Measurements from ENCODE around the gene IQCH. TPM values are rescaled to one million over a fixed set of nuclear protein-coding genes. Genes with fewer than 3 reads are reported as not detected.

IQCH gene
- total RNA-seq, 1 experiment from 2014 or later: 1.1 TPM

GRCh38 chr15:67481680-67482079 lies 227.1 kb downstream of the IQCH start:
- no peak overlapping the region for H3K27ac Mint-ChIP-seq
- Histone ChIP-seq H4K91ac (ENCODE audit: insufficient read length, low read depth, low read length) (no peak overlapping the region), H2AFZ (ENCODE audit: low read length) (no peak overlapping the region), H4K5ac (ENCODE audit: insufficient read length, low read depth, low read length) (no peak overlapping the region), H4K20me1 (ENCODE audit: control insufficient read depth, insufficient read depth, insufficient read length) (no peaks in the 10 kb centered on the region), H3K27me3 (ENCODE audit: insufficient read depth, low read length) (no peaks in the 10 kb centered on the region), H3K4ac (ENCODE audit: low read depth, low read length) (no peak overlapping the region), H2BK20ac (ENCODE audit: low read depth, low read length, poor library complexity, severe bottlenecking) (no peak overlapping the region), H2BK5ac (ENCODE audit: insufficient read length, low read length) (no peak overlapping the region), H3K79me2 (ENCODE audit: insufficient read depth, low read length) (no peaks in the 10 kb centered on the region), H3K9me3 (ENCODE audit: control insufficient read depth, low read depth, low read length) (no peaks in the 10 kb centered on the region), H3K23ac (ENCODE audit: insufficient read length, low read depth, low read length) (no peak overlapping the region), H3K14ac (ENCODE audit: insufficient read depth, low read length) (no peak overlapping the region), H2BK12ac (ENCODE audit: insufficient read length, low read depth, low read length) (no peak overlapping the region), H3K18ac (ENCODE audit: insufficient read length, low read depth, low read length) (no peak overlapping the region), H3K4me1 (ENCODE audit: insufficient read depth, low read length) (peaks cover 5% of the 10 kb centered on the region; the same call in 1 of the 2 replicates), H2BK120ac (ENCODE audit: low read depth, low read length, poor library complexity, severe bottlenecking) (no peak overlapping the region), H3K4me2 (ENCODE audit: insufficient read depth, insufficient read length, low read length) (no peak overlapping the region), H3T11ph (ENCODE audit: low read length) (no peak overlapping the region), H3K27ac (ENCODE audit: insufficient read length, low read depth, low read length) (no peak overlapping the region), H3K23me2 (ENCODE audit: insufficient read length, low read depth, low read length, poor library complexity, severe bottlenecking) (no peaks in the 10 kb centered on the region), H3K79me1 (ENCODE audit: insufficient read depth, low read depth, low read length, poor library complexity, severe bottlenecking) (no peaks in the 10 kb centered on the region), H2AK5ac (ENCODE audit: insufficient read length, low read length) (no peak overlapping the region), H3K9ac (ENCODE audit: extremely low read depth, insufficient read length, low read length) (no peak overlapping the region), H3K56ac (ENCODE audit: insufficient read length, low read depth, low read length) (no peak overlapping the region), H2BK15ac (ENCODE audit: low read depth, low read length) (no peak overlapping the region), H4K8ac (replicated peaks; ENCODE audit: insufficient read length, low read depth, low read length) (no peak overlapping the region)
- H3K27me3 Mint-ChIP-seq (ENCODE audit: low read depth): peaks cover 3% of the 10 kb centered on the region
- peaks cover 0 to 5% of the 10 kb centered on the region in 2 experiments; a peak in 1 of 5 replicates for H3K9me3 Mint-ChIP-seq
- peaks cover 0 to 3% of the 10 kb centered on the region in 2 experiments; a peak in 1 of 4 replicates for H3K4me1 Mint-ChIP-seq
- no peak overlapping the region for H3K4me3 Mint-ChIP-seq
- WGBS (ENCODE audit: extremely low coverage, insufficient read length, low lambda C conversion rate): no CpG with 5 or more reads among the region's 2 CpGs
- TF ChIP-seq, protein P1, sequence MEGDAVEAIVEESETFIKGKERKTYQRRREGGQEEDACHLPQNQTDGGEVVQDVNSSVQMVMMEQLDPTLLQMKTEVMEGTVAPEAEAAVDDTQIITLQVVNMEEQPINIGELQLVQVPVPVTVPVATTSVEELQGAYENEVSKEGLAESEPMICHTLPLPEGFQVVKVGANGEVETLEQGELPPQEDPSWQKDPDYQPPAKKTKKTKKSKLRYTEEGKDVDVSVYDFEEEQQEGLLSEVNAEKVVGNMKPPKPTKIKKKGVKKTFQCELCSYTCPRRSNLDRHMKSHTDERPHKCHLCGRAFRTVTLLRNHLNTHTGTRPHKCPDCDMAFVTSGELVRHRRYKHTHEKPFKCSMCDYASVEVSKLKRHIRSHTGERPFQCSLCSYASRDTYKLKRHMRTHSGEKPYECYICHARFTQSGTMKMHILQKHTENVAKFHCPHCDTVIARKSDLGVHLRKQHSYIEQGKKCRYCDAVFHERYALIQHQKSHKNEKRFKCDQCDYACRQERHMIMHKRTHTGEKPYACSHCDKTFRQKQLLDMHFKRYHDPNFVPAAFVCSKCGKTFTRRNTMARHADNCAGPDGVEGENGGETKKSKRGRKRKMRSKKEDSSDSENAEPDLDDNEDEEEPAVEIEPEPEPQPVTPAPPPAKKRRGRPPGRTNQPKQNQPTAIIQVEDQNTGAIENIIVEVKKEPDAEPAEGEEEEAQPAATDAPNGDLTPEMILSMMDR (conservative IDR thresholded peaks at IDR 0.05): no peak
- H3K36me3 Mint-ChIP-seq (ENCODE audit: insufficient read depth in 1 of 3, low read depth in 3 of 3): no peaks in the 10 kb centered on the region
- DNase-seq: no peak

Data from H9 (cell line).